Measurements from ENCODE around the gene SLC43A1. TPM values are rescaled to one million over a fixed set of nuclear protein-coding genes. Genes with fewer than 3 reads are reported as not detected.

SLC43A1 gene
- polyA plus RNA-seq, 1 of the 3 experiments (the other 2 are of a cell fraction), result 4.4 TPM

DNA sequence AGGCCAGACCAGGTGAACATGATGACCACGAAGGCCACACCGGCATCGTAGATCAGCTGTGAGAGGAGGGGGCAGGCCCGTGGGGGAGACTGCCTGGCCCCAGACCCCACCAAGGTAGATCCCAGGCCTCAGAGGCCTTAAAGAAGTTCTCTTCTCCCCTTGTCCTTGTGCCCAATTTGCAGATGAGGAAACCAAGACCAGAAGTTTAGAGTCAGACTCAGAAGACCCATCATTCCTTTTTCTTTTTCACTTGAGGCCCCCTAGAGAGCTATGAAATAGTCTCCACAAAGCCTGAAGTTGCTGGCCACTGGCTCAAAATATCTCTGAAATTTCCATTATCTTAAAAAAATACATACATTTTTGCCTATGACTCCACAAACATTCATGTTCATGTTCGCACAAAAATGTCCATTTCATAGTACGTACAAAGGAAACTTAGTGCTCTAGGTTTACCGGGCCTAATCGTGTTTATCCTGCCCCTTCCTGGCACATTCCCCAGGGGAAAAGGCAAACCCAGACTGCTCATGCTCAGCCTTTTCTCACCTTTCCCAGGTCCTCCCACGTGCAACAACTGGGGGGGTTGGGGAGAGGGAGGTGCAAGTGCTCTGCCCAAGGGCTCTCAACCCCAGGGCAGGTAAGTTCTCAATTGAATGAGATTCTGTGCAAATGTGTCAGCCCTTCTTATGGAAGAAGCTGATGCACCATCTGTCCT lies 19.2 kb downstream of the SLC43A1 start:
- ChIA-PET POLR2A (no interaction called here), CTCF (interaction anchor here (1.0 to 27.2 kb wide), 7 partner anchors 12 to 148 kb away, joined by 3 to 517 read pairs (median 16); partner anchors contain the start of genes RTN4RL2, SLC43A1 and TIMM10)
- Histone ChIP-seq H3K27me3 (ENCODE audit: insufficient read depth) (no peaks in the 10 kb centered on the region), H3K36me3 (replicated peaks in 1 of 2; ENCODE audit: control insufficient read depth in 1 of 2, insufficient read depth in 2 of 2, low read length in 1 of 2) (no peaks in the 10 kb centered on the region), H2AFZ (ENCODE audit: low read depth) (no peak overlapping the region), H3K4me1 (ENCODE audit: control insufficient read depth in 1 of 2, insufficient read depth in 2 of 2, low read depth in 1 of 2, low read length in 1 of 2) (peaks cover 11 to 12% of the 10 kb centered on the region in 2 experiments; a peak in 2 of 4 replicates), H4K20me1 (ENCODE audit: insufficient read depth) (no peaks in the 10 kb centered on the region), H3K9me3 (no peaks in the 10 kb centered on the region), H3K9me2 (no peaks in the 10 kb centered on the region), H3K4me2 (no peak overlapping the region), H3K79me2 (ENCODE audit: insufficient read depth) (no peaks in the 10 kb centered on the region), H3K27ac (ENCODE audit: low read depth in 2 of 2, low read length in 1 of 2) (no peak overlapping the region), H3F3A (replicated peaks; ENCODE audit: insufficient read depth) (peaks cover 2% of the 10 kb centered on the region), H3K9ac (no peak overlapping the region), H3K4me3 (ENCODE audit: low read depth in 2 of 2, low read length in 1 of 2) (no peak overlapping the region)
- TF ChIP-seq EP300 (IDR thresholded peaks at IDR 0.05; ENCODE audit: borderline replicate concordance in 1 of 2, low read depth in 1 of 2, low read length in 1 of 2) (no peak), TCF12 (IDR thresholded peaks at IDR 0.05) (no peak), RCOR1 (IDR thresholded peaks at IDR 0.05; ENCODE audit: low read length) (no peak), FOSL2 (IDR thresholded peaks at IDR 0.05; ENCODE audit: borderline replicate concordance, low read depth) (no peak), NRF1 (IDR thresholded peaks at IDR 0.05; ENCODE audit: low read depth, low read length) (no peak), FOXJ3 (CRISPR knock-in tag; IDR thresholded peaks at IDR 0.05) (no peak)
- TF ChIP-seq, protein P1, sequence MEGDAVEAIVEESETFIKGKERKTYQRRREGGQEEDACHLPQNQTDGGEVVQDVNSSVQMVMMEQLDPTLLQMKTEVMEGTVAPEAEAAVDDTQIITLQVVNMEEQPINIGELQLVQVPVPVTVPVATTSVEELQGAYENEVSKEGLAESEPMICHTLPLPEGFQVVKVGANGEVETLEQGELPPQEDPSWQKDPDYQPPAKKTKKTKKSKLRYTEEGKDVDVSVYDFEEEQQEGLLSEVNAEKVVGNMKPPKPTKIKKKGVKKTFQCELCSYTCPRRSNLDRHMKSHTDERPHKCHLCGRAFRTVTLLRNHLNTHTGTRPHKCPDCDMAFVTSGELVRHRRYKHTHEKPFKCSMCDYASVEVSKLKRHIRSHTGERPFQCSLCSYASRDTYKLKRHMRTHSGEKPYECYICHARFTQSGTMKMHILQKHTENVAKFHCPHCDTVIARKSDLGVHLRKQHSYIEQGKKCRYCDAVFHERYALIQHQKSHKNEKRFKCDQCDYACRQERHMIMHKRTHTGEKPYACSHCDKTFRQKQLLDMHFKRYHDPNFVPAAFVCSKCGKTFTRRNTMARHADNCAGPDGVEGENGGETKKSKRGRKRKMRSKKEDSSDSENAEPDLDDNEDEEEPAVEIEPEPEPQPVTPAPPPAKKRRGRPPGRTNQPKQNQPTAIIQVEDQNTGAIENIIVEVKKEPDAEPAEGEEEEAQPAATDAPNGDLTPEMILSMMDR (IDR thresholded peaks at IDR 0.05), result no peak
- TF ChIP-seq, protein P2, sequence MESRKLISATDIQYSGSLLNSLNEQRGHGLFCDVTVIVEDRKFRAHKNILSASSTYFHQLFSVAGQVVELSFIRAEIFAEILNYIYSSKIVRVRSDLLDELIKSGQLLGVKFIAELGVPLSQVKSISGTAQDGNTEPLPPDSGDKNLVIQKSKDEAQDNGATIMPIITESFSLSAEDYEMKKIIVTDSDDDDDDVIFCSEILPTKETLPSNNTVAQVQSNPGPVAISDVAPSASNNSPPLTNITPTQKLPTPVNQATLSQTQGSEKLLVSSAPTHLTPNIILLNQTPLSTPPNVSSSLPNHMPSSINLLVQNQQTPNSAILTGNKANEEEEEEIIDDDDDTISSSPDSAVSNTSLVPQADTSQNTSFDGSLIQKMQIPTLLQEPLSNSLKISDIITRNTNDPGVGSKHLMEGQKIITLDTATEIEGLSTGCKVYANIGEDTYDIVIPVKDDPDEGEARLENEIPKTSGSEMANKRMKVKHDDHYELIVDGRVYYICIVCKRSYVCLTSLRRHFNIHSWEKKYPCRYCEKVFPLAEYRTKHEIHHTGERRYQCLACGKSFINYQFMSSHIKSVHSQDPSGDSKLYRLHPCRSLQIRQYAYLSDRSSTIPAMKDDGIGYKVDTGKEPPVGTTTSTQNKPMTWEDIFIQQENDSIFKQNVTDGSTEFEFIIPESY (IDR thresholded peaks at IDR 0.05; ENCODE audit: borderline replicate concordance, low read depth), result no peak
- DNase-seq, result no peak
- 79% methylated on average over 6 of the region's 9 CpGs for WGBS (ENCODE audit: low lambda C conversion rate)

DNA sequence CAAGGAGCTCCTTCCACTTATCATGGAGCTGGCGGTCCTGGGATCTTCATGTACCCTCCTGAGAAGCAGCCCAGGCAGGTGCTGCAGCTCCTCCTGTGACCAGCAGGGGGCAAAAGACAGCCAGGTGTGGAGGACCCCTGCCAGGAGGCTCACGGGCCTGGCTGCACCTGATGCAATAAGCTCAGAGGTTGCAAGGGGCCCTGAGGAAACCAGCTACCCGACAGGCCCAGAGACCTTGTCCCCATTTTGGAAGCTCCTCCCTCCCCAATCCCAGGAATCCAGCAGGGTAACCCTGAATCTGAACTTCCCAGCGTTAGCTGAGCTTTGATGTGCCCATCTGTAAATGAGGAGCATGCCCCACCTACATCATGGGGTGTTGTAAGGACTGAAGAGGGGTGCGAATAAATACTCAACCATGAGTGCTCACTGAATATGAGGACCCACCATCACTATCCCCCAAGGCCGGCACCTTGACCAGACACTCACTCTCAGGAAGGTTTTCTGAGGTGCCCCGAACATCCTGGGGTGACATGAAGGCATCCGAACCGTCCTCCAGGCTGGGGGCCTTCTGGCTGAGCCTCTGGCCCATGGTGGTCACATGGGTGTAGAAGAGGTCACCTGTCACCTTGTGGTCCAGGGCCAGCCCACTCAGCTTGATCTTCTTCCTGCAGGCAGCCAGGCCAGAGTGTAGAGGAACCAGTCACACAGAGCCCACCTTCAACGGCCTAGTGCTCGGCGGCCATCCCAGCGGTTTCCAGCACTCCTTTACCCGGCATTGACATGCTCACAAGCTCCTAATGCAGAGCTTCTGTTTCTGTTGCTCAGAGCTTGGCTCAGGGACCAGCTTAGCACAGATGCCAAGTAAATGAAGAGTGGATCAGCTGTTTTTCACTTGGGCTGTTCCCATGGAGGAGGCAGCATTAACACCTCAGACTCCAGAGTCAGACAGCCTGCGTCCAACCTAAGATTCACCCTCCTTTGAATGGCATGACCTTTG lies 21.7 kb downstream of the SLC43A1 start:
- no peaks in the 10 kb centered on the region for H3K36me3 ChIP-seq (replicated peaks in 1 of 2; ENCODE audit: control insufficient read depth in 1 of 2, insufficient read depth in 2 of 2, low read length in 1 of 2)
- H3K4me2 ChIP-seq, result no peak overlapping the region
- no peak overlapping the region for H2AFZ ChIP-seq (ENCODE audit: low read depth)
- peaks cover 2% of the 10 kb centered on the region for H3F3A ChIP-seq (replicated peaks; ENCODE audit: insufficient read depth)
- H3K9me2 ChIP-seq, result no peaks in the 10 kb centered on the region
- ChIA-PET POLR2A (interaction anchor here (0.6 to 1.8 kb wide), 6 partner anchors 19 to 154 kb away, joined by 3 to 12 read pairs (median 4); partner anchors contain the start of gene SLC43A1), CTCF (interaction anchor here (0.6 to 27.2 kb wide), 41 partner anchors 11 to 254 kb away, joined by 3 to 517 read pairs (median 4); partner anchors contain the start of genes P2RX3, RTN4RL2, SLC43A1 and TIMM10)
- DNase-seq, result peak; percentile 78
- H3K9me3 ChIP-seq, result no peaks in the 10 kb centered on the region
- no peaks in the 10 kb centered on the region for H4K20me1 ChIP-seq (ENCODE audit: insufficient read depth)
- H3K79me2 ChIP-seq (ENCODE audit: insufficient read depth), result no peaks in the 10 kb centered on the region
- peaks cover 0 to 3% of the 10 kb centered on the region in 2 experiments; a peak in 1 of 4 replicates for H3K4me1 ChIP-seq (ENCODE audit: control insufficient read depth in 1 of 2, insufficient read depth in 2 of 2, low read depth in 1 of 2, low read length in 1 of 2)
- 77% methylated on average over 4 of the region's 15 CpGs for WGBS (ENCODE audit: low lambda C conversion rate)
- no peaks in the 10 kb centered on the region for H3K27me3 ChIP-seq (ENCODE audit: insufficient read depth)
- H3K9ac ChIP-seq, result no peak overlapping the region
- no peak overlapping the region; a peak in 1 of 4 replicates for H3K4me3 ChIP-seq (ENCODE audit: low read depth in 2 of 2, low read length in 1 of 2)
- H3K27ac ChIP-seq (ENCODE audit: low read depth in 2 of 2, low read length in 1 of 2), result no peak overlapping the region
- TF ChIP-seq SMC3 (IDR thresholded peaks at IDR 0.05; ENCODE audit: low read depth, low read length) (peak; percentile 75), RCOR1 (IDR thresholded peaks at IDR 0.05; ENCODE audit: low read length) (no peak), EZH2phosphoT487 (IDR thresholded peaks at IDR 0.05; ENCODE audit: borderline replicate concordance, low read depth) (no peak), EP300 (IDR thresholded peaks at IDR 0.05; ENCODE audit: borderline replicate concordance in 1 of 2, low read depth in 1 of 2, low read length in 1 of 2) (no peak), YY1 (IDR thresholded peaks at IDR 0.05; ENCODE audit: low read depth) (no peak), NRF1 (IDR thresholded peaks at IDR 0.05; ENCODE audit: low read depth, low read length) (no peak)
- TF ChIP-seq, protein P1 (IDR thresholded peaks at IDR 0.05), result peak; percentile 90
- TF ChIP-seq, protein P3, sequence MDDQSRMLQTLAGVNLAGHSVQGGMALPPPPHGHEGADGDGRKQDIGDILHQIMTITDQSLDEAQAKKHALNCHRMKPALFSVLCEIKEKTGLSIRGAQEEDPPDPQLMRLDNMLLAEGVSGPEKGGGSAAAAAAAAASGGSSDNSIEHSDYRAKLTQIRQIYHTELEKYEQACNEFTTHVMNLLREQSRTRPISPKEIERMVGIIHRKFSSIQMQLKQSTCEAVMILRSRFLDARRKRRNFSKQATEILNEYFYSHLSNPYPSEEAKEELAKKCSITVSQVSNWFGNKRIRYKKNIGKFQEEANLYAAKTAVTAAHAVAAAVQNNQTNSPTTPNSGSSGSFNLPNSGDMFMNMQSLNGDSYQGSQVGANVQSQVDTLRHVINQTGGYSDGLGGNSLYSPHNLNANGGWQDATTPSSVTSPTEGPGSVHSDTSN (IDR thresholded peaks at IDR 0.05), result no peak
- TF ChIP-seq, protein P4, sequence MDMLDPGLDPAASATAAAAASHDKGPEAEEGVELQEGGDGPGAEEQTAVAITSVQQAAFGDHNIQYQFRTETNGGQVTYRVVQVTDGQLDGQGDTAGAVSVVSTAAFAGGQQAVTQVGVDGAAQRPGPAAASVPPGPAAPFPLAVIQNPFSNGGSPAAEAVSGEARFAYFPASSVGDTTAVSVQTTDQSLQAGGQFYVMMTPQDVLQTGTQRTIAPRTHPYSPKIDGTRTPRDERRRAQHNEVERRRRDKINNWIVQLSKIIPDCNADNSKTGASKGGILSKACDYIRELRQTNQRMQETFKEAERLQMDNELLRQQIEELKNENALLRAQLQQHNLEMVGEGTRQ (IDR thresholded peaks at IDR 0.05; ENCODE audit: borderline replicate concordance, low read depth, low read length), result no peak

Measured in SK-N-SH (cell line).